NCI-H345 (cell line): ENCODE data around the gene PCDH11X.
A peak's percentile ranks its signal among the peaks of the same experiment; 100 is the strongest.
"Not testable (repeated sequence)": the region's sequence is repeated elsewhere in the genome, so short reads cannot be mapped to it uniquely, and the experiment has no call there.

ENCODE experiments used
- DNase-seq: peaks from one replicate; lab custom pipeline; 2025; lab: John Stamatoyannopoulos, UW

The PCDH11X gene

DNA sequence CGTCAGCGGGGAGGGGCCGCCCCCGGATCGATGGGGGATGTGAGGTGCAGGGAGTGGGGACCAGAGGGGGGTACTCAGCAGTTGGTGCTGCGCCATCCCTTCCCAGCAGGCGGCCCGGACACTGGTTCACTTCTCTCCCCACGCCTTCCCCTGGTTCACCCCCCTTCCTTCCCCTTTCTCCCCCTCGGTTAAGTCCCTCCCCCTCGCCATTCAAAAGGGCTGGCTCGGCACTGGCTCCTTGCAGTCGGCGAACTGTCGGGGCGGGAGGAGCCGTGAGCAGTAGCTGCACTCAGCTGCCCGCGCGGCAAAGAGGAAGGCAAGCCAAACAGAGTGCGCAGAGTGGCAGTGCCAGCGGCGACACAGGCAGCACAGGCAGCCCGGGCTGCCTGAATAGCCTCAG lies at the start of gene PCDH11X:
PCDH11X (plus strand) TSS at position 241 of the 400 bp plus-strand sequence. CDS start 56,130 bp downstream, outside the sequence.
- DNase-seq, result peak; percentile 89

- DNase-seq, result not testable (repeated sequence)
These were observed 31.7 kb upstream of the PCDH11X start for GRCh38 chrX:91747446-91747845.

- peak; percentile 24 for DNase-seq
These were observed 26.2 kb upstream of the PCDH11X start for GRCh38 chrX:91753022-91753421.

DNA sequence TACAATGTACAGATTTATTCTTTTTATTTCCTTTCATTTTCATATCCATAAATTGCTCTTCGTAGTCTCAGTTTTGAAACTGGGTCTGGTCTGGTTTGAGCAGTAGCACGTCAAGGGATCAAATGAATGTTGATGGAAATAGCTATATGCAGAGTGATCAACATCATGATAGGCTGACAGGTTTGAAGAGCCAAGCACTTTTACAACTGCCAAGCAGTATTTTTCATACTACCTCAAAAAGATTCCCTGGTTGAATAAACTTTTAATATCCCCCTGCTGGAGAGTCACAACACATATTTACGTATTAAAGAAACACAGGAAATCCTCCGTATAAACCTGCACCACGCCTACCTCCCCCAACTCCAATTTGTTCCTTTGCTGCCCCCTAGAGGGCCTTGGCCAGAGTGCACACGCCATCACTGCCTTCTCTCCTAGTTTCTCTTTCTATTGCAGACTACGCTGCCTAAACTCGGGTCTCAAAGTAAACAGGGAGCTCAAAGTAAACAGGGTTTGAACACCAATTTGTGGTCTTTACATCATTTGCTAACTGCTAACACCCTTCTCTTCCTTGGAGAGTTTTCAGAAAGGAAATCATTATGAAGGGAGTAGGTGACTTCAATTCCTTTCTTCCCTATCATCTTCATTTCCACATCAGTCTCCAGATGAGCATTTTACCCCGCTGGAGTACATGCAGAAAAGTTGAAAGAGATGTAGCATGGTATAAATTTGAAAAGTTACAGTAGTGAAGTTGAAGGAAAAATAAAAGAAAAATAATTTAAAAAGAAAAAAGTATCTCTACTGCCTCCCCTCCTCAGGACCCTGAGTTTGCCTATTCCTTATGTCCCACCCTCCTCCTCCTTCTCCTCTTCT lies 8.3 kb upstream of the PCDH11X start:
- not testable (repeated sequence) for DNase-seq

GRCh38 chrX:91773943-91774342 lies 5.2 kb upstream of the PCDH11X start:
- not testable (repeated sequence) for DNase-seq

DNA sequence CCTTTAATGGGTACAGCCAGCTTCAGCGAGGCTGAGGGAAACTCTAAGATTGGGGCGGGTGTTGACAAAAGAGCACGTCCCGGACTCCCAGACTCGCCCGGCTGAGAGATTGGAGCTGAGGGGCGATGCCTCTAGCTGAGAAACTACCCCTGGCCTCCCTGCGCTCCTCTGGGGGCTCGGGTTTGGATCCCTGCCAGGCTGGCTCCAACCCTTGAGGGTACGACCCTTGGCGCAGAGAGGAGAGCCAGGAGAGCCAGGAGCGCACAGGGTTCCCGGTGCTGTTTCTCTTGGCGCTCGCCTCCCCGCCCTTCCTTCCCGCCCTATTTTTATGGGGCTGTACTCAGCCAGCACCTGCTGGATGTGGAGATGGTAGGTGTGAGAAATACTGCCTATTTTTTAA lies 833 bp downstream of the PCDH11X start:
- DNase-seq, result not testable (repeated sequence)

DNA sequence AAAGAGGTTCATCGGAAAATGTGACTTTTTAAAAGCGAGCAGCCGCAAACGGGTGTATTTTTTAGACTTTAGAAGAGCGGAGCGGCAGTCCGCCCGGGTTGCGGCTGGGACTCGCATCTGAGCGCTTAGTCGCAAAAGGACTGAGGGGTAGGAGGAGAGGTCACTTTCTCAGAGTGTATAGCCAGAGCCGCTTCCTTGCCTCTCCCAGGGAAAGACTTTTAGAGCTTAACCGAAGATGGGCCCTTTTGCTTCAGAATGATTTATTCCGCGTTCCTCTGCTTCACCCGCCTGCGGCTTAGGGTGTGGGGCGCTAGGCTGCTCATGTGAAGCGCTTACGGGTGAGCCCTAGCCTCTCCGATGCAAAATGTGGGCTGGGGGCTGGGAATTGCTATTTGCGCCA lies 1.5 kb downstream of the PCDH11X start:
- not testable (repeated sequence) for DNase-seq

GRCh38 chrX:91781553-91782298 lies 2.6 kb downstream of the PCDH11X start:
- DNase-seq, result not testable (repeated sequence)

DNA sequence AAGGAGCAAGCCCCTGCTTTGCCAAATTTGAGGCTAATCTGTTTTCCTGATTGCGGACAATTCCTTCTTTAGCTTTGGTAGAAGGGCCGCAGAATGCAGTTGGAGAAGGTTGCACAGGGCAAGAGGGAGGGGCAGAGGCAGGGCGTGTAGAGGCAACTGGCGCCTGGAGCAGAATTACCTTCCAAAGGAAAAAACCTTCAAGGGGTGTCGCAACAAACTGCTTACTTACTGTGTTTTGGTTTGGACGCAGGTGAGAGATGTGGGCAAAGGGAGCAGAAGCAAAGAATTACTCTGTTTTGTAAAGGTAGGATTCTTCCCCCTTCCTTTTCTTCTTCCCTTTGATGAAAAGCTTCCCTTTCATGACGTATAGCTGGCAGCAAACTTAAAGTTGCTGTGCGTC lies 3.6 kb downstream of the PCDH11X start:
- not testable (repeated sequence) for DNase-seq

DNA sequence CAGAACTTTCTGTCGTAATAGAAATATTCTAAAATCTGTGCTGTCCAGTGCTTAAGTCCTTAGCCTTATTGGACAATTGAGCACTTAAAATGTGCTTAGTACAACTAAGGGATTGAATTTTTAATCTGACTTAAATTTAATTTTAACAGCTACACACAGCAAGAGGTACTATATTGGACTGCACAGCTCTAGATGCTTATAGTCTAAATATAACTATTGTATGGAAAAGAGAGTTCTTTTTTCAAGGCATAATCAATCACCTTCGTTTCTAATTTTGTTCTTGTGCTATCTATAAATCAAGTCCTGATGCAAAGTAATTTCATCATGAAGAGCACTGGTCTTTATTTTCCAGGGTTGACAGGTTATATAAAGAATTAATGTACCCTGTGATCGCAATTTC lies 38.4 kb downstream of the PCDH11X start:
- DNase-seq, result not testable (repeated sequence)

GRCh38 chrX:91825321-91825720 lies 46.1 kb downstream of the PCDH11X start:
- DNase-seq, result not testable (repeated sequence)
